PC-9 (cell line): ENCODE data around the gene TSHZ3. TPM values are rescaled to one million over a fixed set of nuclear protein-coding genes. Genes with fewer than 3 reads are reported as not detected.

Source experiments
- BruUV-seq: library from RNA; stranded (reverse); fragments of 400-500 nt; replicated peaks from 2 replicates; lab custom pipeline; 2021; lab: Mats Ljungman, UMichigan
- CTCF ChIA-PET: fragments of 300-600 bp; sonication (Branson Sonifier 250); formaldehyde crosslinking; loops from one replicate; lab custom pipeline; 2022; ENCODE audit warnings: antibody characterized with exemption; lab: Charles Lee
- POLR2A ChIA-PET: fragments of 300-600 bp; sonication (Branson Sonifier 250); formaldehyde crosslinking; loops from one replicate; lab custom pipeline; 2022; ENCODE audit warnings: antibody characterized with exemption; ENCODE audit not compliant: unreplicated experiment; lab: Charles Lee
- DNase-seq, 2 experiments: peaks; one replicate each; pipeline versions ENCODE4 v3.0.0 to v3.0.0-alpha.2; 2015 to 2022; ENCODE audit warnings: mixed read lengths in 1 of 2
- H2AFZ ChIP-seq: fragments of 200-600 bp; sonication (generic); 2 replicates; pipeline ENCODE4 v1.8.1; 2017; ENCODE audit warnings: antibody characterized with exemption
- H3F3A ChIP-seq: fragments of 200-600 bp; sonication (generic); 2 replicates; pipeline ENCODE4 v1.8.1; 2017; ENCODE audit warnings: antibody characterized with exemption, mild to moderate bottlenecking, low read depth; ENCODE audit not compliant: insufficient read depth
- H3K27ac ChIP-seq: fragments of 200-600 bp; sonication (generic); 2 replicates; pipeline ENCODE4 v1.6.1; 2016; ENCODE audit warnings: mixed run types
- H3K27me3 ChIP-seq: fragments of 200-600 bp; sonication (generic); 2 replicates; pipeline ENCODE4 v1.6.1; 2016; ENCODE audit warnings: low read depth, mixed run types; ENCODE audit not compliant: insufficient read depth
- H3K36me3 ChIP-seq: fragments of 200-600 bp; sonication (generic); 2 replicates; pipeline ENCODE4 v1.6.1; 2016; ENCODE audit warnings: low read depth, mixed run types
- H3K4me1 ChIP-seq: fragments of 200-600 bp; sonication (generic); replicated peaks from 2 replicates; pipeline ENCODE4 v1.6.1; 2016; ENCODE audit warnings: mixed run types; ENCODE audit not compliant: insufficient read depth
- H3K4me2 ChIP-seq: fragments of 200-600 bp; sonication (generic); 2 replicates; pipeline ENCODE4 v1.6.1; 2017; ENCODE audit warnings: mixed run types
- H3K4me3 ChIP-seq: fragments of 200-600 bp; sonication (generic); 2 replicates; pipeline ENCODE4 v1.6.1; 2016; ENCODE audit warnings: mixed run types
- H3K79me2 ChIP-seq: fragments of 200-600 bp; sonication (generic); 2 replicates; pipeline ENCODE4 v1.6.1; 2017; ENCODE audit warnings: low read depth, mixed run types
- H3K9me2 ChIP-seq: fragments of 200-600 bp; sonication (generic); 2 replicates; pipeline ENCODE4 v1.8.1; 2017; ENCODE audit warnings: mild to moderate bottlenecking; ENCODE audit not compliant: insufficient read depth
- H3K9me3 ChIP-seq: fragments of 200-600 bp; sonication (generic); 2 replicates; pipeline ENCODE4 v1.8.1; 2016; ENCODE audit warnings: low read depth; ENCODE audit not compliant: insufficient read depth
- H4K20me1 ChIP-seq: fragments of 200-600 bp; sonication (generic); 2 replicates; pipeline ENCODE4 v1.8.1; 2017; ENCODE audit not compliant: insufficient read depth
- CTCF ChIP-seq: fragments of 200-600 bp; sonication (generic); conservative IDR thresholded peaks from 2 replicates; pipeline ENCODE4 v1.6.1; 2017; ENCODE audit warnings: mixed run types, antibody characterized with exemption, mild to moderate bottlenecking, moderate library complexity
- EZH2 ChIP-seq: fragments of 200-600 bp; sonication (generic); IDR thresholded peaks from 2 replicates; pipeline ENCODE4 v1.8.0; 2017; ENCODE audit warnings: antibody characterized with exemption, low read depth
- intact Hi-C: fragments of 100-400 bp; cut with micrococcal nuclease; formaldehyde crosslinking; loops from one replicate; pipeline ENCODE4 v1.10.0; 2022; ENCODE audit not compliant: unreplicated experiment
- total RNA-seq: library from RNA; stranded (reverse); gene quantifications from 2 replicates; pipeline ENCODE4 v1.2.3, GENCODE V29; 2021

The TSHZ3 gene
- total RNA-seq, 1 experiment from 2014 or later, result not detected

DNA sequence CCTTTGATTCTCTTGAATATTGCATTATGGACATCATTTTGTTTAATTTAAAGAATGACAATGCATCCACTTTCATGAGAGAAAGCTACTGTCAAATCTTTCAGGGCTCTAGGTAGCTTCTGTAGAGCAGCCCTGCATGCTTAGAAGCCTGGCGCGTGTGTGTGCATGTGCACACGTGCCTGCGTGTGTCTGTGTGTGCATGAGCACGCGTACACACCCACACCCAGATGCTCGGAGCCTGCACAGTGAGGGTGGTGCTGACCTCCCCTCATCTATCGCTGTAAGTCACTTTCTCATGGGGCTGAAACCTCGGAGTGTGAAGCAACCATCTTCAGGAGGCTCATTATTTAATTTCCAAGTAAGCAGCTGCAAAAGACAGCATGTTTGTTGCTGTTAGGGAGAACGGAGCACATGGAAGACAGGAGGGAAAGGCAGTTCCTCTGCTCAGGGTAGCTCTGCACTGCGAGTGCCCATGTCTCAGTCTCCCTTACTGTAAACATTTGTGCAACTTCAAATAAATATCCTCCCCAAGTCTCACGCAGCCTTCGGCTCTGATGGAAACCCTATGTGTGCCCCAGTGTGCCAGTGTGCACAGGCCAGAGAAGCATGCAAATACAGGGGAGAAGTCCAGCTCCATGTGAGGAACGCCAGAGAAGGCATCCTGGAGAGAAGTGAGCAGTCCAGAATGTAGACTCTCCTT, 22.8 kb downstream of the TSHZ3 start:
- DNase-seq, result no peak
- Histone ChIP-seq H3K4me3 (no peak overlapping the region), H2AFZ (no peak overlapping the region), H3K27ac (no peak overlapping the region), H3F3A (no peaks in the 10 kb centered on the region), H3K4me2 (no peak overlapping the region), H3K79me2 (no peaks in the 10 kb centered on the region), H3K9me2 (no peaks in the 10 kb centered on the region), H3K36me3 (no peaks in the 10 kb centered on the region), H4K20me1 (no peaks in the 10 kb centered on the region), H3K27me3 (peaks cover 89% of the 10 kb centered on the region), H3K4me1 (no peaks in the 10 kb centered on the region), H3K9me3 (no peaks in the 10 kb centered on the region; the same call in 1 of the 2 replicates)
- POLR2A ChIA-PET, result no interaction called here
- no TSS peak for BruUV-seq
- intact Hi-C loops, result no loop called here
- CTCF ChIA-PET, result no interaction called here
- TF ChIP-seq CTCF (no peak), EZH2 (no peak)

DNA sequence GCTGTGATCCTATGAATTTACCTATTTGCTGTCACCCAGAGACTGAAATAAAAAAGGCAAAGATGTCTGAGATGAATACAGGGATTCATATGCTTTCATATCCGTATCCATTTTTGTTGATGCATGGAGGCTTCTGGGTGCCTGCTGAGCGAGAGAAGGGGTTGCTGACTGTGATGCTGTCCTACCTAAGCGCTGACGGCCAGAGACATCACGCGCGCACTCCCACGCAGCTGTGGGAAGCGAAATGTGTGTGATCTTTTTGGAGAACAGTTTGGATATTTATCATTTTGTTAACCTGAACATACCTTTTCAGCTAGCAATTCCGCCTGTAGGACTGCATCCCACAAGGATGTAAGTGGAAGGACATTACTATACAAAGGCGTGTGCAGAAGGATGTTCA, 23.9 kb downstream of the TSHZ3 start:
- Histone ChIP-seq H4K20me1 (no peaks in the 10 kb centered on the region), H3K27me3 (peaks cover 90% of the 10 kb centered on the region), H3K4me3 (no peak overlapping the region), H3K9me3 (no peaks in the 10 kb centered on the region; the same call in 1 of the 2 replicates), H3K27ac (no peak overlapping the region), H3K4me2 (no peak overlapping the region), H3K79me2 (no peaks in the 10 kb centered on the region), H3K36me3 (no peaks in the 10 kb centered on the region), H2AFZ (no peak overlapping the region), H3K4me1 (no peaks in the 10 kb centered on the region), H3K9me2 (no peaks in the 10 kb centered on the region), H3F3A (no peaks in the 10 kb centered on the region)
- no peak for DNase-seq
- TF ChIP-seq CTCF (no peak), EZH2 (no peak)
- ChIA-PET POLR2A (no interaction called here), CTCF (no interaction called here)
- intact Hi-C loops, result no loop called here
- BruUV-seq, result no TSS peak

DNA sequence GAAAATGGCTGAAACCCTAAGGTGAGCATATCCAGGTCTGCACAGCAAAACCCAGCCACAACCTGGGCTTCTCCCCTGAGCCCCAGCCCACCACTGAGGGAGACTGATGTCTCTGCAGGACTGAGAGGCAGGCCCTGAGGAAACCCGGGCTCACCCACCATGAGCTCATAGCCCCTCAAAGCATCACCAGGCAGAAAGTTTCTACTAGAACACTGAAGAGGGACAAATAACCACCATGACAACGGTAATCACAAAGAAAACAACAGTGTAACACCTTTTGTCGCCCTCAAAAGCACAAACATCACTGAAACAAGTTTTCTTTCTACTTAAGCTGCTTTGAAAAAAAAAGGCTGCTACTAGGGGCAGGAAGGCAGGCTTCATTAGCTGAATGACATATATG, 29.8 kb downstream of the TSHZ3 start:
- no peak overlapping the region for H3K4me3 ChIP-seq
- no peak overlapping the region for H3K4me2 ChIP-seq
- POLR2A ChIA-PET, result no interaction called here
- H3K9me2 ChIP-seq, result no peaks in the 10 kb centered on the region
- H3F3A ChIP-seq, result no peaks in the 10 kb centered on the region
- DNase-seq, result no peak
- intact Hi-C loops, result no loop called here
- no peak overlapping the region for H3K27ac ChIP-seq
- H3K9me3 ChIP-seq, result no peaks in the 10 kb centered on the region
- BruUV-seq, result no TSS peak
- CTCF ChIA-PET, result no interaction called here
- TF ChIP-seq CTCF, result no peak
- no peak for TF ChIP-seq EZH2
- no peaks in the 10 kb centered on the region for H3K79me2 ChIP-seq
- no peaks in the 10 kb centered on the region for H3K36me3 ChIP-seq
- no peaks in the 10 kb centered on the region for H3K4me1 ChIP-seq
- no peak overlapping the region for H2AFZ ChIP-seq
- H4K20me1 ChIP-seq, result peaks cover 7% of the 10 kb centered on the region; the same call in 1 of the 2 replicates
- H3K27me3 ChIP-seq, result peaks cover 98% of the 10 kb centered on the region
